HG02759 (cell line): ENCODE results near the gene OR5A1.
"Not testable (repeated sequence)": the region's sequence is repeated elsewhere in the genome, so short reads cannot be mapped to it uniquely, and the experiment has no call there.

Experiments used
- ATAC-seq: cut with Tn5 transposase; IDR thresholded peaks from one replicate; pipeline ENCODE4 v1.9.1; 2021; ENCODE audit warnings: mild to moderate bottlenecking, moderate library complexity; ENCODE audit not compliant: unreplicated experiment

Gene OR5A1

GRCh38 chr11:59436169-59436568 is at the start of gene OR5A1:
Gene OR5A1 (plus strand): TSS chr11:59436469. CDS start chr11:59443169, 6,700 bp downstream.
- ATAC-seq, result no peak

- ATAC-seq, result no peak
Observed at GRCh38 chr11:59394186-59394585, 42.1 kb upstream of the OR5A1 start.

GRCh38 chr11:59400461-59401261 is 35.6 kb upstream of the OR5A1 start:
- no peak for ATAC-seq

GRCh38 chr11:59401262-59401552 is 35.1 kb upstream of the OR5A1 start:
- no peak for ATAC-seq

GRCh38 chr11:59403546-59403945 is 32.7 kb upstream of the OR5A1 start:
- no peak for ATAC-seq

- ATAC-seq, result no peak
Observed at GRCh38 chr11:59413646-59414045, 22.6 kb upstream of the OR5A1 start.

- no peak for ATAC-seq
Observed at GRCh38 chr11:59415111-59415510, 21.2 kb upstream of the OR5A1 start.

- ATAC-seq, result no peak
Observed at GRCh38 chr11:59416613-59417012, 19.7 kb upstream of the OR5A1 start.

- no peak for ATAC-seq
Observed at GRCh38 chr11:59417023-59417422, 19.2 kb upstream of the OR5A1 start.

GRCh38 chr11:59418156-59418555 is 18.1 kb upstream of the OR5A1 start:
- no peak for ATAC-seq

- no peak for ATAC-seq
Observed at GRCh38 chr11:59423835-59424234, 12.4 kb upstream of the OR5A1 start.

- ATAC-seq, result no peak
Observed at GRCh38 chr11:59425131-59425530, 11.1 kb upstream of the OR5A1 start.

GRCh38 chr11:59426361-59427067 is 9.8 kb upstream of the OR5A1 start, which contains the start of gene OR5A2:
Gene OR5A2 (minus strand): TSS chr11:59426413. CDS start chr11:59422953, 3,460 bp downstream.
- ATAC-seq, result no peak

- ATAC-seq, result no peak
Observed at GRCh38 chr11:59427068-59427382, 9.2 kb upstream of the OR5A1 start.

- ATAC-seq, result peak; percentile 82
Observed at GRCh38 chr11:59429924-59430516, 6.2 kb upstream of the OR5A1 start.

GRCh38 chr11:59437770-59438169 is 1.5 kb downstream of the OR5A1 start:
- ATAC-seq, result no peak

GRCh38 chr11:59445624-59446023 is 9.4 kb downstream of the OR5A1 start:
- not testable (repeated sequence) for ATAC-seq

GRCh38 chr11:59448484-59448883 is 12.2 kb downstream of the OR5A1 start:
- ATAC-seq, result no peak

- ATAC-seq, result no peak
Observed at GRCh38 chr11:59456661-59457060, 20.4 kb downstream of the OR5A1 start, which contains the start of gene OR4D6. Gene OR4D6 (plus strand): TSS chr11:59456961. CDS start chr11:59456961, 0 bp downstream.

GRCh38 chr11:59459916-59460315 is 23.6 kb downstream of the OR5A1 start:
- ATAC-seq, result no peak

GRCh38 chr11:59463190-59463641 is 26.9 kb downstream of the OR5A1 start:
- no peak for ATAC-seq

GRCh38 chr11:59473015-59473414 is 36.7 kb downstream of the OR5A1 start, which contains the start of gene OR4D10:
Gene OR4D10 (plus strand): TSS chr11:59473315. CDS start chr11:59477430, 4,115 bp downstream.
- ATAC-seq, result no peak
